22Rv1 (cell line): ENCODE measurements around the gene PDE9A.

Source experiments
- ZFX ChIP-seq: fragments of 450-650 bp; IDR thresholded peaks from 2 replicates; pipeline ENCODE4 v1.6.1; 2017; ENCODE audit warnings: antibody characterized with exemption, borderline replicate concordance
- TF ChIP-seq, protein P1 (sequence below): fragments of 450-650 bp; IDR thresholded peaks from 2 replicates; pipeline ENCODE4 v1.5.1; 2017; ENCODE audit warnings: mild to moderate bottlenecking

DNA sequence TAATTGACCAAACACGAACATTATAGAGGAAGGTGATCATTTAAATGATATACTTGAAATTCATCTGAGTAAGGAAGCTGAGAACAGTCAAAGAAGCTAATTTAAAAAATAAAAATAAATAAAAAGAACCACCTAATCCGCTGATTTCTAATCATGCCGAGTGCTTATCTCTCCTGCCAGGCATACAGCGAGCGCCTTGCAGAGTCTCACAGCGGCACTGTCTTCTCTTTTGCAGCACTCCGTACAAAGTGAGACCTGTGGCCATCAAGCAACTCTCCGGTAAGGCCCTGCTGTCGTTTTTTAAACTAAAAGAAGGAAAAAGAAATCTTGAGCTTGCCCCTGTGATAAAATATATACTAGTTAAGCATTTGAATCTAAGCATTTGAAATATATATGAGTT, 45.3 kb downstream of the PDE9A start:
- no peak for TF ChIP-seq ZFX
- TF ChIP-seq, protein P1, sequence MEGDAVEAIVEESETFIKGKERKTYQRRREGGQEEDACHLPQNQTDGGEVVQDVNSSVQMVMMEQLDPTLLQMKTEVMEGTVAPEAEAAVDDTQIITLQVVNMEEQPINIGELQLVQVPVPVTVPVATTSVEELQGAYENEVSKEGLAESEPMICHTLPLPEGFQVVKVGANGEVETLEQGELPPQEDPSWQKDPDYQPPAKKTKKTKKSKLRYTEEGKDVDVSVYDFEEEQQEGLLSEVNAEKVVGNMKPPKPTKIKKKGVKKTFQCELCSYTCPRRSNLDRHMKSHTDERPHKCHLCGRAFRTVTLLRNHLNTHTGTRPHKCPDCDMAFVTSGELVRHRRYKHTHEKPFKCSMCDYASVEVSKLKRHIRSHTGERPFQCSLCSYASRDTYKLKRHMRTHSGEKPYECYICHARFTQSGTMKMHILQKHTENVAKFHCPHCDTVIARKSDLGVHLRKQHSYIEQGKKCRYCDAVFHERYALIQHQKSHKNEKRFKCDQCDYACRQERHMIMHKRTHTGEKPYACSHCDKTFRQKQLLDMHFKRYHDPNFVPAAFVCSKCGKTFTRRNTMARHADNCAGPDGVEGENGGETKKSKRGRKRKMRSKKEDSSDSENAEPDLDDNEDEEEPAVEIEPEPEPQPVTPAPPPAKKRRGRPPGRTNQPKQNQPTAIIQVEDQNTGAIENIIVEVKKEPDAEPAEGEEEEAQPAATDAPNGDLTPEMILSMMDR = no peak
